K562 treated with DMSO at 1 percent for 24 hours (cell line): ENCODE data around the gene C1QTNF12. TPM values are rescaled to one million over a fixed set of nuclear protein-coding genes. Genes with fewer than 3 reads are reported as not detected.

Experiments
- total RNA-seq: library from RNA; unstranded; fragments of 300-600 nt; gene quantifications from 2 replicates; pipeline ENCODE4 v1.2.3, GENCODE V29; 2022; ENCODE audit warnings: low read depth; ENCODE audit not compliant: insufficient read depth

The C1QTNF12 gene, protein sequence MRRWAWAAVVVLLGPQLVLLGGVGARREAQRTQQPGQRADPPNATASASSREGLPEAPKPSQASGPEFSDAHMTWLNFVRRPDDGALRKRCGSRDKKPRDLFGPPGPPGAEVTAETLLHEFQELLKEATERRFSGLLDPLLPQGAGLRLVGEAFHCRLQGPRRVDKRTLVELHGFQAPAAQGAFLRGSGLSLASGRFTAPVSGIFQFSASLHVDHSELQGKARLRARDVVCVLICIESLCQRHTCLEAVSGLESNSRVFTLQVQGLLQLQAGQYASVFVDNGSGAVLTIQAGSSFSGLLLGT
- total RNA-seq = 1.9 and 2.5 TPM in 2 replicates

DNA sequence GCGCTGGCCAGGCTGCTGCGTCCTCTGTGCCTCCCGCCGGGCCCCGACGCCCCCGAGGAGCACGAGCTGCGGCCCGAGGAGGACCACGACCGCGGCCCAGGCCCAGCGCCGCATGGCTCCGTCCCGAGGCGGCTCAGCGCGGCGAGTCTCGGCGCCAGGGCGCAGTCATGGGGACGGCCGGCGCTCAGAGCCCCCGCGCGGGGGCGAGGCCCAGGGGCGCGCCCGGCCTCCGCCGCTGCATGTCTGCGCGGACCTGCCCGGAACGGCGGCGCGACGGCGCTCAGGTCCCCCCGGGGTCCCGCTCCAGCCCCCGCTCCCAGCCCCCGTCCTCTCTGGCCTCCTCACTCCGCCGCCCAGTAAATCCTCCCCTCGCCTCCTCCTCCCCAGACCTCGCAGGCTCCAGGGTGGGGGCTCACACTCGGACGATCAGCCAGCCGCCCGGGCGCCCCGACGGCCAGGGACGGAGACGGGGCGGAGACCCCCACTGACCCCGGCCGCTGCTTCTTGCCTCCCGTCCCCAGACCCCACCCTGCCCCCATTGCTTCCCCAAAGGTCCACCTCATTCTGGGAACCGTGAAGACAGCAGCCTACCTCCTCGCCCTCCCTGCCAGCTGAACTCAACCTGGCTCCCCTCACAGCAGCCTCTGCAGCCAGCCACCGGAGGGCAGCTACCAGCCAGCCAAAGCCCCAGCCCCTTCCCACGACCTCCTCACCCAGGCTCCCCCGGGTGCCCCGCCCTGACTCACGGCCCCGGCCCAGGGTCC lies at the start of gene C1QTNF12:
Gene C1QTNF12, minus strand, starts transcription at position 146 of the 764 bp plus-strand sequence. Its CDS starts 32 bp downstream, at position 114.

DNA sequence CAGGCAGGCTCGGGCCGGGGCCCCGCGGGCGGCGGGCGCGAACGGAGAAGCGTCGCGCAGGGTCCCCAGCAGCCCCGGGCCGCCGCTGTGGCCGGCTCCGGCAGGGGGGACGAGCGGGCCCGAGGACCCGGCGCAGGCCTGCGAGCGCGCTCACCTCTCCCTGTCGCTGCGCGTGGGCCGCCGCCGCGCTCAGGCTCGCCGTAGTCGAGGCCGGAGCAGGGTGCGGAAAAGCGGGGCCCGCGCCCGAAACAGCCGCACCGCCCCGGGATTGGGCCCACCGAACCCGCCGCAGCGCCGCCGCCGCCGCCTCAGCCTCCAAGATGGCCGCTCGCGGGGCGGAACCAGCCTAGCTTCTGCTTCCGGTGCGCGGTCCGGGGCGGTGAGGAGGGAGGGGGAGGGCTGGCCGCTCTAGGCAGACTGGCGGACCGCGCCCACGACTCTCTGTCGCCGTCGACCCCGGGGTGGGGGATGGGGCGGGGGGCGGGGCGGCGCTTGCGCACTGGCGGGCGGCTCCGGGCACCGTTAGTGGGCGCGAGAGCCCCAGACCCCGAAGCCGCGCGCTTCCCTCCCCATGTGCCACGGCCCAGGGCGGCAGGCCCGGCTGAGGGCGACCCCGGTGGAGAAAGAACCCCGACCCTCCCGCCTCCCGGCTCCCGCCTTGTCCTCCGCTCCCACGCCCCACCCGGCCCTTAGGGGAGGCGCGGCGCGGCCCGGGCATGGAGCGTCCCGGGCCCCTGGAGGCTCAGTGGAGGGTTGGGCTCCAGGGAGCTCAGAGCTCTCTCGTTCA lies 27.2 kb upstream of the C1QTNF12 start, which contains the start of gene UBE2J2:
Gene UBE2J2, minus strand, starts transcription at position 343 of the 787 bp plus-strand sequence. CDS start 5,862 bp downstream, outside the sequence.

DNA sequence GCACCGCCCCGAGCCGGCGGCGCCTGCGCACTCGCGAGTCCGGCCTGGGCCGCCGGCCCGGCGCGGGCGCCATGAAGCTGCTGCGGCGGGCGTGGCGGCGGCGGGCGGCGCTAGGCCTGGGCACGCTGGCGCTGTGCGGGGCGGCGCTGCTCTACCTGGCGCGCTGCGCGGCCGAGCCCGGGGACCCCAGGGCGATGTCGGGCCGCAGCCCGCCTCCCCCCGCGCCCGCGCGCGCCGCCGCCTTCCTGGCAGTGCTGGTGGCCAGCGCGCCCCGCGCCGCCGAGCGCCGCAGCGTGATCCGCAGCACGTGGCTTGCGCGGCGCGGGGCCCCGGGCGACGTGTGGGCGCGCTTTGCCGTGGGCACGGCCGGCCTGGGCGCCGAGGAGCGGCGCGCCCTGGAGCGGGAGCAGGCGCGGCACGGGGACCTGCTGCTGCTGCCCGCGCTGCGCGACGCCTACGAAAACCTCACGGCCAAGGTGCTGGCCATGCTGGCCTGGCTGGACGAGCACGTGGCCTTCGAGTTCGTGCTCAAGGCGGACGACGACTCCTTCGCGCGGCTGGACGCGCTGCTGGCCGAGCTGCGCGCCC lies 14.2 kb downstream of the C1QTNF12 start, which contains the start of gene B3GALT6:
Gene B3GALT6, plus strand, starts transcription at position 30 of the 588 bp plus-strand sequence. Its CDS starts 42 bp downstream, at position 72.

DNA sequence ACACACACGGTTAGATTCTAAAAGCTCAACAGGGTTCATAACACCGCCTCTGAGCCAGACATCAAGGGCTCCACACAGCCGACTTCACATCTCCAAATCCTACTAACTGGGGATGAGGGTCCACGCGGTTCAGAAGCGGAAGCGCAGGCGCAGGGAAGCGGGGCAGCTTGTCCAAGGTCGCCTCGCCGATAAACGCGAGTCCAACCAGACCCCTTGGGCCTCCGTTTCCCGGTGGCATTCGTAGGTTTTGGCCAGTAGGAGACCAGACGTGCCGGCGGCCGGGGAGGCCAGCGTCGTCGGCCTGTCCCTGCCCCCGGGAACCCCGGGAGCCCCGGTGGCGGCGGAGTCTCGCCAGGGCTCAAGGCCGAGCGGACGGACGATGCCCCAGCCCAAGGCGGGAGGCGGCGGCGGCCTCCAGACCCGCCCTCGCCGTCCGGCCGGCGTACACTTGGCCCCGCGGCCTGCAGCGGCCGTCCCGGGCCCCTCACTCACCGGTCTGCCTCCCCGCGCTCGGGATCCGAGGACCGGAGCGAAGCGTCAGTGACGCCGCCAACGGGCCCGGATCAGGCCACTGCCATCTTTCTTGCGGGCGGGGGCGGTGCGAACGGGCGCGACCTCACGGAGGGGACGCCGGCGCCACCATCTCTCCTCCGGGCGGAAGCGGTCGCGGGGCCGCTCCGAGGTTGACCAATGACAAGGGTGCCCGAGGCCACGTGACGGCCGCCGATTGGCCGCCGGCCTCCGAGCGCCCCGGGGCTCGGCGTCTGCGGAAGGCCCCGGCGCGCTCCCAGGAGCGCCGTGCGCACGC lies 14.9 kb downstream of the C1QTNF12 start, which contains the start of gene SDF4:
Gene SDF4, minus strand, starts transcription at position 602 of the 808 bp plus-strand sequence. CDS start 3,229 bp downstream, outside the sequence.

DNA sequence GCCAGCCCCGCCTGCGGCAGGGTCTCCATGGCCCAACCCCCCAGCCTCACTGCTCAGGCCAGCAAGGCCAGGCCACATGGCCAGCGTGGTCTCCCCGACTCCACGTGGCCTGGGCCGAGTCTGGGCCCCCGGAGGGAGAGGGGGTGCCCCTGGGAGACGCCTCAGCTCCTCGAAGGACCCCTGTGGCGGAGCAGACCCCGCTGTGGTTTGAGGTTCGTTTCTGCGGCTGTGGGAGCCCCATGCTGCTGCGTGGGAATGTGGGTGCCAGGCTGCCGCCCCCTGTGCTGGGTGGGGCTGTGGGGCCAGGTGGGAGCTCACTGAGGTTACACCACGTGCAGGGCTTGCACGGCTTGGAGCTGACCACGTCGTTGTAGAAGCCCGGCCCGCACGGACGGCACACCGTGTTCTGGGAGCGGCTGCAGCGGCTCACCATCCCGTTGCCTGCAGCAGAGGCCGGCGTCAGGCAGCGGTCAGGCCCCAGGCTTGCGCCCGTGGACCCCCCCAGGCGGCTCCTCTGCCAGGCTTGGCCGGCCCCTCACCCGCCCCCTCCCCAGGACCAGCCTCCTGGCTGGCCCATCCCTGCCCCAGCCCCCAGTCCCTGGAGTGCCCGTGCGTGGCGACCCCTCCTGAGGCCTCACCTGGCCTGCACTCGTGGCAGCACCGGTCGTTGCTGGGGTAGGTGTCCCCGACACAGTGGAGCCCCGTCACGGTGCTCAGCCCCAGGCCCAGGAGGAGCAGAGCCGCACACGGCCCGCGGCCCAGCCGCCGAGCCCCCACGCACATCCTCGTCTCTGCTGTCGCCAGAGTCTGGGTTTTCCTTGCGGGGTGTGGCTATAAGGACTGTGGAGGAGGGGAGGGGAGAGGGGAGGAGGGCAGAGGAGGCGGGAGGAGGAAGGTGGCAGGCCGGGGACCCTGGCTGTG lies 32.9 kb downstream of the C1QTNF12 start, which contains the start of gene TNFRSF4:
Gene TNFRSF4, minus strand, starts transcription at position 809 of the 921 bp plus-strand sequence. Its CDS starts 26 bp downstream, at position 783.

DNA sequence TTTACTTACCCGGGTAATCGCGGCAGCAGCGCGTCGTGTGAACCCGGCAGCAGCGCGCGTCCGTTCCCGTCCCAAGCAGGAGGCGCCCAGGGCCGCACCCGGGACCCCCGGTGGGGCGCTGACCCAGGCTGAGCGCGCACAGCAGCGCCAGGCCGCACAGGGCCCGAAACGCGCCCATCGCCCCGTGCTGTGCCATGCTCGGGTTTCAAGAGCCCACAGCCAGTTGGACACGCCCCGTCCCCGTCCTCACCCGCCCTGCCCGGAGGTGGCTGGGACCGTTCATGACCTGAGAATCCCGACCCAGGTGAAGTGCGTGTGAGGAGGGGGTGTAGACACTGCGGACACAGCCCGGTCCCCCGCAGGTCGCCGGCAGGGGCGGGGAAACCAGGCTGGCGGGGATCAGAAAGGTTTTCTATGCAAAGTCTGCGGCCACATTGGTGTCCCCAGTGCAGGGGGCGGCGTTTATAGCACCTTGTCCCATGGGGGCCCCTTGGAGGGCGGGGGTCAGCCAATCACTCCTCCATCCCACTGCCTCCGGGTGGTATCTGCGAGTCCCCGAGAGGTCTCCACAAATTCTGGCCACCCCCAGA lies 40.1 kb downstream of the C1QTNF12 start, which contains the start of gene TNFRSF18:
Gene TNFRSF18, minus strand, starts transcription at position 217 of the 590 bp plus-strand sequence. Its CDS starts 21 bp downstream, at position 196.

Other genes with a start within 250 kb of the C1QTNF12 start
- gene HES4, start 246.6 kb downstream of the C1QTNF12 start, total RNA-seq = 27.9 and 28.9 TPM in 2 replicates
- gene ISG15, start 233.2 kb downstream of the C1QTNF12 start, total RNA-seq = 110 and 141 TPM in 2 replicates
- 83.0 and 97.6 TPM in 2 replicates for gene AGRN, start 226.6 kb downstream of the C1QTNF12 start, total RNA-seq
- not detected in 2 replicates for gene RNF223, start 172.4 kb downstream of the C1QTNF12 start, total RNA-seq
- 20.6 and 26.3 TPM in 2 replicates for gene C1orf159, start 130.6 kb downstream of the C1QTNF12 start, total RNA-seq
- gene TTLL10, start 72.8 kb downstream of the C1QTNF12 start, total RNA-seq = not detected in 2 replicates
- not detected in 2 replicates for gene TNFRSF18, start 40.1 kb downstream of the C1QTNF12 start, total RNA-seq
- 0.75 and 1.9 TPM in 2 replicates for gene TNFRSF4, start 32.6 kb downstream of the C1QTNF12 start, total RNA-seq
- 276 and 297 TPM in 2 replicates for gene SDF4, start 14.7 kb downstream of the C1QTNF12 start, total RNA-seq
- gene B3GALT6, start 14.5 kb downstream of the C1QTNF12 start, total RNA-seq = 17.9 and 21.2 TPM in 2 replicates
- 114 and 118 TPM in 2 replicates for gene UBE2J2, start 27.1 kb upstream of the C1QTNF12 start, total RNA-seq
- gene SCNN1D, start 33.7 kb upstream of the C1QTNF12 start, total RNA-seq = 3.8 TPM in 2 replicates
- gene ACAP3, start 61.2 kb upstream of the C1QTNF12 start, total RNA-seq = 52.1 and 55.0 TPM in 2 replicates
- 69.9 and 85.1 TPM in 2 replicates for gene PUSL1, start 61.9 kb upstream of the C1QTNF12 start, total RNA-seq
- 216 and 263 TPM in 2 replicates for gene INTS11, start 77.9 kb upstream of the C1QTNF12 start, total RNA-seq
- gene CPTP, start 78.1 kb upstream of the C1QTNF12 start, total RNA-seq = 45.4 and 53.2 TPM in 2 replicates
- 0.57 and 0.95 TPM in 2 replicates for gene TAS1R3, start 84.6 kb upstream of the C1QTNF12 start, total RNA-seq
- gene DVL1, start 102.7 kb upstream of the C1QTNF12 start, total RNA-seq = 103 and 116 TPM in 2 replicates
- gene MXRA8, start 111.8 kb upstream of the C1QTNF12 start, total RNA-seq = 13.8 and 17.2 TPM in 2 replicates
- gene AURKAIP1, start 128.5 kb upstream of the C1QTNF12 start, total RNA-seq = 342 and 344 TPM in 2 replicates
- 98.9 and 121 TPM in 2 replicates for gene CCNL2, start 152.6 kb upstream of the C1QTNF12 start, total RNA-seq
- gene MRPL20, start 160.6 kb upstream of the C1QTNF12 start, total RNA-seq = 141 and 157 TPM in 2 replicates
- gene ANKRD65, start 174.6 kb upstream of the C1QTNF12 start, total RNA-seq = not detected in 2 replicates
- gene VWA1, start 189.0 kb upstream of the C1QTNF12 start, total RNA-seq = 22.4 and 26.0 TPM in 2 replicates
- 0.24 TPM in 1 of 2 replicates, not detected in the other for gene ATAD3C, start 203.0 kb upstream of the C1QTNF12 start, total RNA-seq
- 24.3 and 26.9 TPM in 2 replicates for gene ATAD3B, start 225.0 kb upstream of the C1QTNF12 start, total RNA-seq